ENCODE data around the gene KCNG4.

GRCh38 chr16:84182680-84183571 is 56.9 kb downstream of the KCNG4 start:
- TF ChIP-seq POLR2A (IDR thresholded peaks at IDR 0.05) (no peak), EP300 (IDR thresholded peaks at IDR 0.05) (no peak), CTCF (IDR thresholded peaks at IDR 0.05) (no peak), POLR2AphosphoS5 (IDR thresholded peaks at IDR 0.05) (no peak)
